ENCODE results near the gene OXCT1. TPM values are rescaled to one million over a fixed set of nuclear protein-coding genes. Genes with fewer than 3 reads are reported as not detected.
"Not testable (repeated sequence)": the region's sequence is repeated elsewhere in the genome, so short reads cannot be mapped to it uniquely, and the experiment has no call there.

OXCT1 gene
- total RNA-seq, 1 experiment from 2014 or later, result 14.2 TPM

DNA sequence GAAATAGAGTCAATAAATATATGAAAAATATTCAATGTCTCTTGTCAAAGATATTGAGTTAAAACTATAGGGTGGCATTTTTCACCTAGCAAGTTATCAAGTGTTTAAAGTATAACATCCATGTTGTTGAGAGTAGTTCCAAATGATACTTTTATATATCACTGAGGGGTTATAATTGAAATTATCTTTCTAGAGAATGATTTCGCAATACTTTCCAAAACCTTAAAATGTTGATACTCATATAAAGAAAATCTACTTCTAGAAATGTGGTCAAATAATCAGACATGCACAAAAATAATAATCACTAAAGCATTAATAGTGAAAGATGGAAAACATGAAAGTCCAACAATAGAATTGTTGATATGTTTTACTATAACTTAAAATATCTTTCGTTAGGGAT lies 50.1 kb downstream of the OXCT1 start:
- H3K36me3 Mint-ChIP-seq (ENCODE audit: insufficient read depth, unreplicated experiment), result no peaks in the 10 kb centered on the region
- no peak for DNase-seq
- H3K4me1 Mint-ChIP-seq (ENCODE audit: low read depth, unreplicated experiment), result no peaks in the 10 kb centered on the region
- no peaks in the 10 kb centered on the region for H3K9me3 Mint-ChIP-seq (ENCODE audit: low read depth, unreplicated experiment)
- H3K27ac Mint-ChIP-seq (ENCODE audit: unreplicated experiment), result no peak overlapping the region
- no TSS peak for BruUV-seq (replicated peaks)
- no peak overlapping the region for H3K4me3 Mint-ChIP-seq (ENCODE audit: low read depth, unreplicated experiment)
- H3K27me3 Mint-ChIP-seq (ENCODE audit: unreplicated experiment), result no peaks in the 10 kb centered on the region
- CTCF ChIA-PET, result no interaction called here
- intact Hi-C loops (cut with micrococcal nuclease; ENCODE audit: unreplicated experiment), result no loop called here
- TF ChIP-seq, protein P1, sequence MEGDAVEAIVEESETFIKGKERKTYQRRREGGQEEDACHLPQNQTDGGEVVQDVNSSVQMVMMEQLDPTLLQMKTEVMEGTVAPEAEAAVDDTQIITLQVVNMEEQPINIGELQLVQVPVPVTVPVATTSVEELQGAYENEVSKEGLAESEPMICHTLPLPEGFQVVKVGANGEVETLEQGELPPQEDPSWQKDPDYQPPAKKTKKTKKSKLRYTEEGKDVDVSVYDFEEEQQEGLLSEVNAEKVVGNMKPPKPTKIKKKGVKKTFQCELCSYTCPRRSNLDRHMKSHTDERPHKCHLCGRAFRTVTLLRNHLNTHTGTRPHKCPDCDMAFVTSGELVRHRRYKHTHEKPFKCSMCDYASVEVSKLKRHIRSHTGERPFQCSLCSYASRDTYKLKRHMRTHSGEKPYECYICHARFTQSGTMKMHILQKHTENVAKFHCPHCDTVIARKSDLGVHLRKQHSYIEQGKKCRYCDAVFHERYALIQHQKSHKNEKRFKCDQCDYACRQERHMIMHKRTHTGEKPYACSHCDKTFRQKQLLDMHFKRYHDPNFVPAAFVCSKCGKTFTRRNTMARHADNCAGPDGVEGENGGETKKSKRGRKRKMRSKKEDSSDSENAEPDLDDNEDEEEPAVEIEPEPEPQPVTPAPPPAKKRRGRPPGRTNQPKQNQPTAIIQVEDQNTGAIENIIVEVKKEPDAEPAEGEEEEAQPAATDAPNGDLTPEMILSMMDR (IDR thresholded peaks at IDR 0.05; ENCODE audit: unreplicated experiment), result no peak

DNA sequence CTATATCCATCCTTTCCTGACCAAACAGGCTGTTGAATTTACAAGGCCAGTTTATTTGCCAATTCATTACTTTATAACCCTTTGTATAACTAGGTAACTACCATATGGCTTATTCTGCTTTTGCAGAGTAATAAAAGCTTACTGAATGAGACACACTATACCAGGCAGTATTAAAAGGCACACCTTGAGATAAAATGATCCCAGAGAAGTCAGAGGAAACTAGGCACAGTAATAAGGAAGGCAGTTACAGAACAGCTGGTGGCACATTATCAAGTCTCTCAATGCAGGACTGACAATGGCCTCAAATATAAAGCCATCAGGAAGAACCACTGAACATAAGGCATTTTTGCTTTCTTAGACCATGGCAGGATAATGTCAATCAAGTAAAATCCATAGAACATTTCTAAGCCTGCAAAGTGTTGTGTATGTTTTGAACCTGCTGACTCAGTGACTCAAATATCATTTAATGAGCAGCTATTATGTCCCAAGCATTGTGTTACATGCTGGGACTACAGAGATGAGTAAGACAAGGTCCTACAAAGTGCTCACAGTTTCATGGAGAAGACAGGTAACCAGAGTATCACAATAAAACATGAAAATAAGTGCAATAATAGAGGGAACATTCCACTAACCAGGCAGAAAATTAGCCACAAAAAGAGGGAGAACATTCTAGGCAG lies 52.5 kb downstream of the OXCT1 start:
- Mint-ChIP-seq H3K4me3 (ENCODE audit: low read depth, unreplicated experiment) (no peak overlapping the region), H3K4me1 (ENCODE audit: low read depth, unreplicated experiment) (no peaks in the 10 kb centered on the region), H3K9me3 (ENCODE audit: low read depth, unreplicated experiment) (no peaks in the 10 kb centered on the region), H3K27ac (ENCODE audit: unreplicated experiment) (no peak overlapping the region), H3K36me3 (ENCODE audit: insufficient read depth, unreplicated experiment) (no peaks in the 10 kb centered on the region), H3K27me3 (ENCODE audit: unreplicated experiment) (no peaks in the 10 kb centered on the region)
- CTCF ChIA-PET, result interaction anchor here (1.8 kb wide), 1 partner anchor 23 kb away, joined by 4 read pairs; no protein-coding TSS in a partner anchor
- TF ChIP-seq, protein P1 (IDR thresholded peaks at IDR 0.05; ENCODE audit: unreplicated experiment), result no peak
- DNase-seq, result no peak
- intact Hi-C loops (cut with micrococcal nuclease; ENCODE audit: unreplicated experiment), result no loop called here
- BruUV-seq (replicated peaks), result no TSS peak

DNA sequence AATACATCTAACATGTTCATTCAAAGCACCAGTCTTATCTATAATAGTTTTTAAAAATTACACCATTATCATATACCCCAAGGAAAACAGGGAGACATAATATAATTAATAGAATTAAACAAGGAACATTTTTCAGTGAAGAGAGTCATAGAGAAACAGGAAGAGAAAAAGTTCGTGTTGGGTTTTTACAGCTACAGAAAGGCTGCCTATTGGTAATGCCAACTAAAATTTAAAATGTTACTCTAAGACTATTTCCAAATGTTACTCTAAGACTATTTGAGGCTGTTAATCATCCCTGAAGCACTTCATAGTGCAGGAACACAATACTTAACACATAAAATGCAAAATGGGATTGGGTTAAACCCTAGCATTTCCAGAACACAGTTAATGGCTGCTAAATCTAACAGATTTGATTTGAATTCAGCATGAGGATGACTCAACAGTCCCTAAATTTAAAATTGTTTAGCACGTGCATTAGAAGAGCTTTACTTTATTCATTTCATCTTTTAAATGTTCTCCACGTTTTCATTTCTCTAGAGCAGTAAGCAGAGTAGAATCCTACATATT lies 54.5 kb downstream of the OXCT1 start:
- no TSS peak for BruUV-seq (replicated peaks)
- CTCF ChIA-PET, result no interaction called here
- Mint-ChIP-seq H3K27ac (ENCODE audit: unreplicated experiment) (no peak overlapping the region), H3K27me3 (ENCODE audit: unreplicated experiment) (no peaks in the 10 kb centered on the region), H3K4me3 (ENCODE audit: low read depth, unreplicated experiment) (no peak overlapping the region), H3K9me3 (ENCODE audit: low read depth, unreplicated experiment) (no peaks in the 10 kb centered on the region), H3K4me1 (ENCODE audit: low read depth, unreplicated experiment) (no peaks in the 10 kb centered on the region), H3K36me3 (ENCODE audit: insufficient read depth, unreplicated experiment) (no peaks in the 10 kb centered on the region)
- no peak for DNase-seq
- intact Hi-C loops (cut with micrococcal nuclease; ENCODE audit: unreplicated experiment), result no loop called here
- TF ChIP-seq, protein P1 (IDR thresholded peaks at IDR 0.05; ENCODE audit: unreplicated experiment), result no peak

DNA sequence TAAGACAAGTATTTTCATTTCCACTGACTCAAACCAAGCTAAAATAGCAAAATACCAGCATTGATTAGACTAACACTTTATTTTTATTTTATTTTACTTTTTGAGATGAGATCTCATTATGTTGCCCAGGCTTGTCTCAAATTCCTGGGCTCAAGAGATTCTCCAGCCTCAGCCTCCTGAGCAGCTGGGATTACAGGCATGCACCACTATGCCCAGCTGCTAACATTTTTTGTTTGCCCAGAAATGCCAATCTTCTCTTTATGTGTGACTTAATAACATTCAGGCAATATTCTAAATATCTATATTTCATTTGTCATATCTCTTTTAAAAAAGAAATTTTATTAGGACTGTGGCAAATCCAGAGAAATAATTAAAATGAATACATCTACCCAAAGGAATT lies 55.0 kb downstream of the OXCT1 start:
- no peaks in the 10 kb centered on the region for H3K27me3 Mint-ChIP-seq (ENCODE audit: unreplicated experiment)
- no peaks in the 10 kb centered on the region for H3K36me3 Mint-ChIP-seq (ENCODE audit: insufficient read depth, unreplicated experiment)
- TF ChIP-seq, protein P1 (IDR thresholded peaks at IDR 0.05; ENCODE audit: unreplicated experiment), result no peak
- no peak overlapping the region for H3K27ac Mint-ChIP-seq (ENCODE audit: unreplicated experiment)
- no peaks in the 10 kb centered on the region for H3K4me1 Mint-ChIP-seq (ENCODE audit: low read depth, unreplicated experiment)
- H3K4me3 Mint-ChIP-seq (ENCODE audit: low read depth, unreplicated experiment), result no peak overlapping the region
- DNase-seq, result no peak
- intact Hi-C loops (cut with micrococcal nuclease; ENCODE audit: unreplicated experiment), result no loop called here
- BruUV-seq (replicated peaks), result no TSS peak
- H3K9me3 Mint-ChIP-seq (ENCODE audit: low read depth, unreplicated experiment), result no peaks in the 10 kb centered on the region
- CTCF ChIA-PET, result no interaction called here

DNA sequence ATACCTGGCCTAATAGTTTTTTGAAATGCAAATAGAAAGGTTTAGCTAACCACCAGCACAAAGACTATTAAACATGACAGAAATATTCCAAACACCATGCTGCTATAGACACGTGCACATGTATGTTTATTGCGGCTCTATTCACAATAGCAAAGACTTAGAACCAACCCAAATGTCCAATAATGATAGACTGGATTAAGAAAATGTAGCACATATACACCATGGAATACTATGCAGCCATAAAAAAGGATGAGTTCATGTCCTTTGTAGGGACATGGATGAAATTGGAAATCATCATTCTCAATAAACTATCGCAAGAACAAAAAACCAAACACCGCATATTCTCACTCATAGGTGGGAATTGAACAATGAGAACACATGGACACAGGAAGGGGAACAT lies 55.9 kb downstream of the OXCT1 start:
- H3K36me3 Mint-ChIP-seq (ENCODE audit: insufficient read depth, unreplicated experiment); DNase-seq; H3K4me3 Mint-ChIP-seq (ENCODE audit: low read depth, unreplicated experiment); intact Hi-C loops (cut with micrococcal nuclease; ENCODE audit: unreplicated experiment); H3K9me3 Mint-ChIP-seq (ENCODE audit: low read depth, unreplicated experiment); BruUV-seq (replicated peaks); H3K27ac Mint-ChIP-seq (ENCODE audit: unreplicated experiment); H3K27me3 Mint-ChIP-seq (ENCODE audit: unreplicated experiment); H3K4me1 Mint-ChIP-seq (ENCODE audit: low read depth, unreplicated experiment): not testable (repeated sequence)
- CTCF ChIA-PET, result interaction anchor here (1.1 kb wide), 1 partner anchor 12 kb away, joined by 4 read pairs; no protein-coding TSS in a partner anchor

Measured in Calu3 (cell line).